Esophagus muscularis mucosa (tissue), 4 donors: Measurements from ENCODE around the gene SYT5. TPM values are rescaled to one million over a fixed set of nuclear protein-coding genes. Genes with fewer than 3 reads are reported as not detected.

Experiments used
- DNase-seq: peaks from one replicate; pipeline ENCODE4 v3.0.0-alpha.2; 2017; ENCODE audit errors: extremely low spot score
- H3K27ac ChIP-seq, 4 donors: fragments of 200-600 bp; sonication (generic); replicated peaks in 1 of 4; 1 replicate in 3 of 4; 2 replicates in 1 of 4; pipeline ENCODE4 v1.5.1; 2016 to 2019; ENCODE audit warnings: mild to moderate bottlenecking in 1 of 4
- H3K27me3 ChIP-seq, 4 donors: fragments of 200-600 bp; sonication (generic); one replicate each; pipeline versions ENCODE4 v1.5.1 to v1.6.0; 2016 to 2019
- H3K36me3 ChIP-seq, 4 donors: fragments of 200-600 bp; sonication (generic); one replicate each; pipeline ENCODE4 v1.5.1; 2016 to 2019
- H3K4me1 ChIP-seq, 4 donors: fragments of 200-600 bp; sonication (generic); one replicate each; pipeline ENCODE4 v1.5.1; 2016 to 2019
- H3K4me3 ChIP-seq, 4 donors: fragments of 200-600 bp; sonication (generic); 1 replicate in 2 of 4; 2 replicates in 2 of 4; pipeline ENCODE4 v1.5.1; 2016 to 2019; ENCODE audit warnings: mild to moderate bottlenecking in 4 of 4, moderate library complexity in 1 of 4
- H3K9me3 ChIP-seq, 4 donors: fragments of 200-600 bp; sonication (generic); 1 replicate in 3 of 4; 2 replicates in 1 of 4; pipeline ENCODE4 v1.5.1; 2016 to 2019
- CTCF ChIP-seq, 3 experiments: fragments of 200-600 bp in 2 of 3; fragments of 450-650 bp in 1 of 3; sonication (generic) in 2 of 3; IDR thresholded peaks; one replicate each; pipeline ENCODE4 v1.5.1; 2017 to 2019; ENCODE audit warnings: antibody characterized with exemption in 3 of 3, mild to moderate bottlenecking in 2 of 3, moderate library complexity in 1 of 3
- EP300 ChIP-seq: sonication (generic); formaldehyde crosslinking; IDR thresholded peaks from one replicate; pipeline ENCODE4 v1.6.1; 2017; ENCODE audit warnings: antibody characterized with exemption
- POLR2A ChIP-seq: fragments of 450-650 bp; IDR thresholded peaks from one replicate; pipeline ENCODE4 v1.6.1; 2017; ENCODE audit warnings: antibody characterized with exemption, moderate library complexity, mild to moderate bottlenecking, low read depth
- POLR2AphosphoS5 ChIP-seq, 2 donors: sonication (generic); formaldehyde crosslinking; IDR thresholded peaks; one replicate each; pipeline ENCODE4 v1.6.1; 2017; ENCODE audit warnings: antibody characterized with exemption in 2 of 2
- WGBS: methylation state at CpG from one replicate; pipeline ENCODE4 v1.1.5; 2018; 5-methylcytosine and 5-hydroxymethylcytosine counted together
- intact Hi-C: fragments of 100-400 bp; cut with DNase I; formaldehyde crosslinking; loops from one replicate; pipeline ENCODE4 v1.15.1; 2023
- small RNA-seq, 3 donors: library from RNA; depleted of rRNA; stranded (forward); fragments of <200 nt; gene quantifications; one replicate each; pipeline ENCODE3, GENCODE V24; 2016
- total RNA-seq, 4 donors: library from RNA; depleted of rRNA; stranded (reverse); fragments of >200 nt; gene quantifications; one replicate each; pipeline versions ENCODE4 v1.1.0 to v1.2.1, GENCODE V29; 2016

The SYT5 gene
- total RNA-seq, 4 donors from 2014 or later, result 0.80 to 2.1 (median 1.7) TPM; not detected in 1

DNA sequence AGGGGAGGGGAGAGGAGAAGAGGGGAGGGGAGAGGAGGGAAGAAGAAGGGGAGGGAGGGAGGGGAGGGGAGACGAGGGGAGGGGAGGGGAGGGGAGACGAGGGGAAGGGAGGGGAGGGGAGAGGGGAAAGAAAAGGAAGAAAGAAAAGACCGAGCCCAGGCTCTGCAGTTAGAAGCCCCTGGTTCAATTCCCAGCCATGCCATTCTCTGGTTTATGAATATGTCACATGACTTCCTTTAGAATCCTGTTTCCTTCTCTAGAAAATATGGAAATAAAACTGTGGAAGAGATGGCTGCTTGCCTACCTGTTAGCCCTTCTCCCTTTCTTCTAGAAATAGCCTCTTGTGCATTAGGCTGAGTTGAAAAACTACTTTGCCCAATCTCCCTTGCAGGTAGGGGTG, 45.4 kb downstream of the SYT5 start:
- Histone ChIP-seq H3K36me3 (peaks cover 0 to 7% (median 0%) of the 10 kb centered on the region in 4 donors), H3K27me3 (peaks cover 0 to 89% (median 12%) of the 10 kb centered on the region in 4 donors), H3K4me1 (no peaks in the 10 kb centered on the region), H3K27ac (no peak overlapping the region), H3K9me3 (no peaks in the 10 kb centered on the region), H3K4me3 (no peak overlapping the region)
- WGBS, result 5% methylated on average over 2 of the region's 3 CpGs
- intact Hi-C loops, result no loop called here
- no peak for TF ChIP-seq POLR2AphosphoS5 (IDR thresholded peaks at IDR 0.05)
- TF ChIP-seq POLR2A, result no peak
- no peak for TF ChIP-seq EP300
- no peak for TF ChIP-seq CTCF (IDR thresholded peaks at IDR 0.05)
- no peak for DNase-seq

DNA sequence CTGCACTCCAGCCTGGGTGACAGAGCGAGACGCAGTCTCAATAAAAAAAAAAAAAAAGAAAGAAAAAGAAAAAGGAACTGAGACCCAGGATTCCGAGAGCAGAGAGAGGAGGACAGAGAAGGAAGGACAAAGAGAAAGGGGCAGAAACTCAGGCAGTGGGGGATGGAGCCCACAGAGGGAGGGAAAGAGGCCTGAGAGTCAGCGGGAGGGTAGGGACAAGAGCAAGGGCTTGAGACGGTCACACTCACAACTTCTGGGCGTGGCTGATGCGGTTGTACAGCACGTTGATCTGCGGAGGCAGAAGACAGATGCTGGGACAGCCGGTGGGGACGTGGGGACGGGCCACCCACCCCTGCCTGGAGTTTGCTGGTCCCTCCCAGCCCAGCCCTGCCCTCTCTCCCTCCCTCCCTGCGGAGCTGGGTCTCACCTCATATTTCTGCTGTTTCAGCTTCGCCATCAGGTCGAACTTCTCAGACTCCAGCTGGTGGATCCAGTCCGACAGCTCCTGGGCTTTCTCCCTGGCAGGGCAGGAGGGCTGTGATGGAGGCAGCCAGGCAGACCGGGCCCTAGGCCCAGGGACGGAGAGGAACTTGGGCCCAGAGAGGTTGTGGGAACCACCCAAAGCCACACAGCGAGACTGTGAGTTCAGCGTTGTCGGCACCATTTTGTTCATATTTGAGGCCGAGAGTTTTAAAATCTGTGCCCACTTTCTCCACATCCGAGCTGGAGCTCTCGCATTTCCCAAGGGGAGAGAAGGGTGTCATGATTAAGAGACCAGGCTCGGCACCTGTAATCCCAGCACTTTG, 46.2 kb downstream of the SYT5 start:
- Histone ChIP-seq H3K4me1 (no peaks in the 10 kb centered on the region), H3K27me3 (peaks cover 0 to 89% (median 12%) of the 10 kb centered on the region in 4 donors), H3K4me3 (no peak overlapping the region), H3K9me3 (no peaks in the 10 kb centered on the region), H3K27ac (no peak overlapping the region), H3K36me3 (peaks cover 0 to 7% (median 0%) of the 10 kb centered on the region in 4 donors)
- DNase-seq, result no peak
- intact Hi-C loops, result no loop called here
- WGBS, result 61% methylated on average over 22 of the region's 25 CpGs
- no peak for TF ChIP-seq EP300
- TF ChIP-seq CTCF (IDR thresholded peaks at IDR 0.05), result no peak
- no peak for TF ChIP-seq POLR2A
- no peak for TF ChIP-seq POLR2AphosphoS5 (IDR thresholded peaks at IDR 0.05)

DNA sequence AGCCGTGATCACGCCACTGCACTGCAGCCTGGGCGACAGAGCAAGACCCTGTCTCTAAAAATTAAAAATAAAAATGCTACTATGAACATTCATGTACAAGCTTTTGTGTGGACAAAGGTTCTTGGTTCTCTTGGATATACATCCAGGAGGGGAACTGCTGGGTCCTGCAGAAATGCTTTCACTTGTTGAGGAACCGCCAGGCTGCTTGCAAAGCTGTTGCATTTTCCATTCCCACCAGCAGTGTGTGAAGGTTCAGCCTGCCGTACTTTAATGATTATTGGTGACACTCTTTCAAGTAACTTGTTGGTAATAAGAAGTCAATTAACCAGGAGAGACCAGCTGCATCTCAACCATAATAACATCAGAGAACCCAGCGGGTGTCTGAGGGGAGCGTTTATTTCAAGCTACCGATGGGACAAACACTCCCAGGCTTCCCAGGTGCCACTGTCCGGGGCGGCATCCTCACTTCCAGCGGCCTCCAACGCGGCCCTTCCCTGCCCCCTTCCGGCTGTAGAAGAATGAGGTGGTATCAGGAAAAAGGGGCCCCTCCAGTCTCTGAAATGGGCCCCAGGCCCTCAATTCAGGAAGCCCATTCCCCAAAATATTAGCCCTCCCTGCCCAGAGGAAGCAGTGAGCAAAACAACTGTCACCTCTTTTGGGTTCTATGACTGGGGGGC, 47.5 kb downstream of the SYT5 start:
- H3K36me3 ChIP-seq, result peaks cover 0 to 7% (median 0%) of the 10 kb centered on the region in 4 donors
- WGBS, result 42% methylated on average over 13 of the region's 14 CpGs
- no peaks in the 10 kb centered on the region for H3K4me1 ChIP-seq
- H3K27me3 ChIP-seq, result peaks cover 0 to 77% (median 12%) of the 10 kb centered on the region in 4 donors
- no peak for DNase-seq
- intact Hi-C loops, result no loop called here
- no peak overlapping the region for H3K4me3 ChIP-seq
- H3K27ac ChIP-seq, result no peak overlapping the region
- TF ChIP-seq CTCF (IDR thresholded peaks at IDR 0.05) (peak in 2 of 3 experiments; percentile 14 to 19), EP300 (no peak)
- no peaks in the 10 kb centered on the region for H3K9me3 ChIP-seq

GRCh38 chr19:55131421-55131820, 48.7 kb downstream of the SYT5 start:
- Histone ChIP-seq H3K4me1 (no peaks in the 10 kb centered on the region), H3K27ac (no peak overlapping the region), H3K36me3 (peaks cover 0 to 7% (median 0%) of the 10 kb centered on the region in 4 donors), H3K4me3 (no peak overlapping the region), H3K27me3 (peaks cover 0 to 69% (median 8%) of the 10 kb centered on the region in 4 donors), H3K9me3 (no peaks in the 10 kb centered on the region)
- intact Hi-C loops, result no loop called here
- no peak for TF ChIP-seq POLR2A
- no peak for TF ChIP-seq CTCF (IDR thresholded peaks at IDR 0.05)
- TF ChIP-seq EP300, result no peak
- TF ChIP-seq POLR2AphosphoS5 (IDR thresholded peaks at IDR 0.05), result no peak
- DNase-seq, result no peak
- WGBS, result 70% methylated on average over 10 of the region's 16 CpGs

Small RNA genes within 50 kb of the gene (small RNA-seq; reads per million reads assigned to genes)
- gene MIR7975 (0 reads per million in 3 donors), gene RF01210 (0 reads per million in 3 donors)

Other genes with a start within 250 kb of the SYT5 start
- not detected for gene NLRP7, start 232.8 kb downstream of the SYT5 start, total RNA-seq
- under 1 TPM in 2 of 4 donors, not detected in 2; 0.42 to 0.50 TPM for gene NLRP2, start 213.9 kb downstream of the SYT5 start, total RNA-seq
- gene GP6, start 142.0 kb downstream of the SYT5 start, total RNA-seq, result under 1 TPM in 2 of 4 donors, not detected in 2; 0.13 to 0.29 TPM
- 10 to 100 TPM; 11.1 to 16.4 (median 12.3) TPM for gene RDH13, start 117.1 kb downstream of the SYT5 start, total RNA-seq
- gene EPS8L1, start 104.4 kb downstream of the SYT5 start, total RNA-seq, result 1 to 10 TPM; 1.0 to 8.7 (median 1.2) TPM
- gene PPP1R12C, start 62.7 kb downstream of the SYT5 start, total RNA-seq, result 100 to 1,000 TPM; 257 to 451 (median 351) TPM
- 1 to 10 TPM in 1 of 4 donors, not detected in 3; 2.0 TPM for gene TNNT1, start 31.1 kb downstream of the SYT5 start, total RNA-seq
- not detected for gene TNNI3, start 22.6 kb downstream of the SYT5 start, total RNA-seq
- under 1 TPM in 1 of 4 donors, not detected in 3; 0.83 TPM for gene DNAAF3, start 13.7 kb downstream of the SYT5 start, total RNA-seq
- gene PTPRH, start 29.2 kb upstream of the SYT5 start, total RNA-seq, result 1 to 10 TPM in 2 of 4 donors, under 1 TPM in 2; 0.42 to 2.7 (median 1.4) TPM
- gene TMEM86B, start 48.5 kb upstream of the SYT5 start, total RNA-seq, result 1 to 10 TPM; 1.7 to 2.8 (median 2.4) TPM
- 10 to 100 TPM; 37.4 to 75.5 (median 45.6) TPM for gene PPP6R1, start 78.7 kb upstream of the SYT5 start, total RNA-seq
- 10 to 100 TPM; 28.5 to 44.0 (median 32.2) TPM for gene HSPBP1, start 99.8 kb upstream of the SYT5 start, total RNA-seq
- gene BRSK1, start 103.7 kb upstream of the SYT5 start, total RNA-seq, result 10 to 100 TPM in 1 of 4 donors, 1 to 10 TPM in 3; 3.3 to 16.9 (median 6.7) TPM
- 1 to 10 TPM in 3 of 4 donors, under 1 TPM in 1; 0.83 to 5.2 (median 2.7) TPM for gene TMEM150B, start 145.1 kb upstream of the SYT5 start, total RNA-seq
- gene KMT5C, start 159.6 kb upstream of the SYT5 start, total RNA-seq, result 1 to 10 TPM; 5.0 to 8.7 (median 8.1) TPM
- gene COX6B2, start 174.4 kb upstream of the SYT5 start, total RNA-seq, result under 1 TPM in 1 of 4 donors, not detected in 3; 0.19 TPM
- not detected for gene GARIN5B, start 183.0 kb upstream of the SYT5 start, total RNA-seq
- under 1 TPM in 2 of 4 donors, not detected in 2; 0.33 to 0.34 TPM for gene IL11, start 190.2 kb upstream of the SYT5 start, total RNA-seq
- not detected for gene TMEM190, start 196.5 kb upstream of the SYT5 start, total RNA-seq
- gene TMEM238, start 204.0 kb upstream of the SYT5 start, total RNA-seq, result 1 to 10 TPM in 2 of 4 donors, under 1 TPM in 2; 0.83 to 7.5 (median 1.00) TPM
- 100 to 1,000 TPM; 263 to 419 (median 369) TPM for gene RPL28, start 205.6 kb upstream of the SYT5 start, total RNA-seq
- gene UBE2S, start 227.5 kb upstream of the SYT5 start, total RNA-seq, result 10 to 100 TPM in 3 of 4 donors, 1 to 10 TPM in 1; 9.1 to 37.9 (median 22.0) TPM